ENCODE data around the gene SEC23A.

The SEC23A gene

GRCh38 chr14:39113685-39114072 lies 10.6 kb upstream of the SEC23A start:
- CTCF ChIA-PET: interaction anchor here (0.7 to 1.1 kb wide), 2 partner anchors 15 to 23 kb away, joined by 5 read pairs; no protein-coding TSS in a partner anchor
- peaks cover 10 to 11% of the 10 kb centered on the region in 2 experiments for H3K36me3 ChIP-seq (ENCODE audit: control insufficient read depth in 2 of 2, insufficient read depth in 1 of 2, low read length in 2 of 2)
- no peak for TF ChIP-seq ZNF610 (tag by site-specific recombination; IDR thresholded peaks at IDR 0.05; ENCODE audit: borderline replicate concordance)
- no peak for TF ChIP-seq PATZ1 (tag by site-specific recombination; IDR thresholded peaks at IDR 0.05)
- TF ChIP-seq ZNF48 (tag by site-specific recombination; IDR thresholded peaks at IDR 0.05): no peak
- TF ChIP-seq ZNF248 (tag by site-specific recombination; IDR thresholded peaks at IDR 0.05): no peak
- no peak for TF ChIP-seq INSM2 (tag by site-specific recombination; IDR thresholded peaks at IDR 0.05)
- TF ChIP-seq ZEB2 (tag by site-specific recombination; IDR thresholded peaks at IDR 0.05): no peak
- TF ChIP-seq GLIS1 (tag by site-specific recombination; IDR thresholded peaks at IDR 0.05): no peak
- no peak for TF ChIP-seq ZFP69B (tag by site-specific recombination; IDR thresholded peaks at IDR 0.05)
- no peak for TF ChIP-seq ZNF138 (tag by site-specific recombination; IDR thresholded peaks at IDR 0.05; ENCODE audit: borderline replicate concordance)
- POLR2A ChIA-PET: interaction anchor here (0.7 to 3.2 kb wide), 8 partner anchors 10 to 319 kb away, joined by 3 to 76 read pairs (median 7); partner anchors contain the start of genes FBXO33, SEC23A and TRAPPC6B
- H3K4me1 ChIP-seq (ENCODE audit: control insufficient read depth, insufficient read depth, low read length): no peaks in the 10 kb centered on the region
- no peak overlapping the region for H3K27ac ChIP-seq (ENCODE audit: extremely low read depth, low read depth, low read length)
- H3K9me3 ChIP-seq (ENCODE audit: control insufficient read depth, insufficient read depth, low read depth, low read length): no peaks in the 10 kb centered on the region
- peak overlapping the region; percentile 87 for H3K4me3 ChIP-seq (ENCODE audit: low read depth, low read length)

- POLR2A ChIA-PET: no interaction called here
- CTCF ChIA-PET: interaction anchor here (0.6 kb wide), 2 partner anchors 76 to 122 kb away, joined by 3 to 4 read pairs; no protein-coding TSS in a partner anchor
Measured at GRCh38 chr14:39109893-39110715, 7.1 kb upstream of the SEC23A start.

GRCh38 chr14:39108791-39109190 lies 5.8 kb upstream of the SEC23A start:
- no peaks in the 10 kb centered on the region for H3K9me3 ChIP-seq (ENCODE audit: control insufficient read depth, insufficient read depth, low read depth, low read length)
- no peak overlapping the region for H3K4me3 ChIP-seq (ENCODE audit: low read depth, low read length)
- no peaks in the 10 kb centered on the region for H3K36me3 ChIP-seq (ENCODE audit: control insufficient read depth in 2 of 2, insufficient read depth in 1 of 2, low read length in 2 of 2)
- POLR2A ChIA-PET: interaction anchor here (1.0 kb wide), 1 partner anchor 61 kb away, joined by 4 read pairs; the partner anchor contains the start of gene TRAPPC6B
- H3K27ac ChIP-seq (ENCODE audit: extremely low read depth, low read depth, low read length): no peak overlapping the region
- CTCF ChIA-PET: interaction anchor here (0.7 kb wide), 1 partner anchor 258 kb away, joined by 4 read pairs; no protein-coding TSS in a partner anchor
- TF ChIP-seq ZNF335 (tag by site-specific recombination; conservative IDR thresholded peaks at IDR 0.05) (no peak), ZFP37 (tag by site-specific recombination; IDR thresholded peaks at IDR 0.05) (no peak), ZFP41 (tag by site-specific recombination; IDR thresholded peaks at IDR 0.05; ENCODE audit: borderline replicate concordance) (no peak), ZNF473 (tag by site-specific recombination; IDR thresholded peaks at IDR 0.05) (no peak), CTCF (tag by site-specific recombination; IDR thresholded peaks at IDR 0.05) (no peak), ZNF624 (tag by site-specific recombination; IDR thresholded peaks at IDR 0.05) (no peak)
- no peaks in the 10 kb centered on the region for H3K4me1 ChIP-seq (ENCODE audit: control insufficient read depth, insufficient read depth, low read length)

More at GRCh38 chr14:39109893-39110715, 7.1 kb upstream of the SEC23A start:
- H3K4me1 ChIP-seq (ENCODE audit: control insufficient read depth, insufficient read depth, low read length): no peaks in the 10 kb centered on the region
- no peaks in the 10 kb centered on the region for H3K9me3 ChIP-seq (ENCODE audit: control insufficient read depth, insufficient read depth, low read depth, low read length)
- no peak overlapping the region for H3K4me3 ChIP-seq (ENCODE audit: low read depth, low read length)
- H3K36me3 ChIP-seq (ENCODE audit: control insufficient read depth in 2 of 2, insufficient read depth in 1 of 2, low read length in 2 of 2): no peaks in the 10 kb centered on the region; a peak in 1 of 3 replicates
- no peak overlapping the region for H3K27ac ChIP-seq (ENCODE audit: extremely low read depth, low read depth, low read length)
- 0 out of 2 replicates have a peak, but pooled peaks have one; percentile 13 for TF ChIP-seq ZBTB17 (tag by site-specific recombination; IDR thresholded peaks at IDR 0.05)
- TF ChIP-seq ZNF114 (tag by site-specific recombination; IDR thresholded peaks at IDR 0.05): no peak

All from HEK293 (cell line).